ENCODE data around the gene GDA.

GRCh38 chr9:72169178-72169577 is 19.9 kb downstream of the GDA start:
- no peak for TF ChIP-seq POLR2A (IDR thresholded peaks at IDR 0.05; ENCODE audit: extremely low read depth, insufficient read length)
- TF ChIP-seq MAX (IDR thresholded peaks at IDR 0.05; ENCODE audit: low read depth, low read length) = no peak
- TF ChIP-seq CTCF (IDR thresholded peaks at IDR 0.05; ENCODE audit: low read depth, low read length) = no peak
- TF ChIP-seq MYC (IDR thresholded peaks at IDR 0.05; ENCODE audit: low read depth, low read length) = no peak

Measured in NB4 (cell line).